ENCODE results near the gene CCDC88B.

DNA sequence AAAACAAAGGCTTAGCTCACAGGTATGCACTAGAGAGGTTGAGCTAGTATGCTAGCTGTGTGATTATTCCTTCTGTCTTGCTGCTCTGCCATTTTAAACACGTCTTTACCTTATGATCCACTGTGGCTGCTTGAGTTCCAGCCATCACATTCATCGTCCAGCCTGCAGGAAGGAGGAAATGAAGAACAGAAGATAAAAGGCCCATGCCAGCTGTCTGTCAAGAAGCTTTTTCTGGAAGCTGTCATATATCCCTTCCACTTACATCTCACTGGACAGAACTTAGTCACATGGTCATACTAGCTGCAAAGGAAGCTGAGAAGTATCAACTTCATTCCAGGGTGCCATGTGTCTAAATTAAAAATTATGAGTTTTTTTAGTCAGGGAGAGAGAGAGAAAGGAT, 12.6 kb upstream of the CCDC88B start:
- TF ChIP-seq, protein P1, sequence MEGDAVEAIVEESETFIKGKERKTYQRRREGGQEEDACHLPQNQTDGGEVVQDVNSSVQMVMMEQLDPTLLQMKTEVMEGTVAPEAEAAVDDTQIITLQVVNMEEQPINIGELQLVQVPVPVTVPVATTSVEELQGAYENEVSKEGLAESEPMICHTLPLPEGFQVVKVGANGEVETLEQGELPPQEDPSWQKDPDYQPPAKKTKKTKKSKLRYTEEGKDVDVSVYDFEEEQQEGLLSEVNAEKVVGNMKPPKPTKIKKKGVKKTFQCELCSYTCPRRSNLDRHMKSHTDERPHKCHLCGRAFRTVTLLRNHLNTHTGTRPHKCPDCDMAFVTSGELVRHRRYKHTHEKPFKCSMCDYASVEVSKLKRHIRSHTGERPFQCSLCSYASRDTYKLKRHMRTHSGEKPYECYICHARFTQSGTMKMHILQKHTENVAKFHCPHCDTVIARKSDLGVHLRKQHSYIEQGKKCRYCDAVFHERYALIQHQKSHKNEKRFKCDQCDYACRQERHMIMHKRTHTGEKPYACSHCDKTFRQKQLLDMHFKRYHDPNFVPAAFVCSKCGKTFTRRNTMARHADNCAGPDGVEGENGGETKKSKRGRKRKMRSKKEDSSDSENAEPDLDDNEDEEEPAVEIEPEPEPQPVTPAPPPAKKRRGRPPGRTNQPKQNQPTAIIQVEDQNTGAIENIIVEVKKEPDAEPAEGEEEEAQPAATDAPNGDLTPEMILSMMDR (conservative IDR thresholded peaks at IDR 0.05), result no peak
- TF ChIP-seq EZH2 (IDR thresholded peaks at IDR 0.05; ENCODE audit: low read depth), result no peak
